HEK293 (cell line): ENCODE data around the gene KREMEN2.

Experiments
- CTCF ChIP-seq: fragments of 450-650 bp; formaldehyde crosslinking; IDR thresholded peaks from 2 replicates; pipeline ENCODE4 v1.5.1; 2016; ENCODE audit warnings: missing biosample characterization, missing genetic modification characterization
- IKZF3 ChIP-seq: fragments of 450-650 bp; IDR thresholded peaks from 2 replicates; pipeline ENCODE4 v1.5.0; 2018; ENCODE audit warnings: missing biosample characterization, mild to moderate bottlenecking, missing genetic modification characterization, moderate library complexity
- MEIS1 ChIP-seq: sonication (generic); formaldehyde crosslinking; IDR thresholded peaks from 2 replicates; pipeline ENCODE4 v1.8.1; 2022; ENCODE audit warnings: missing genetic modification reagents, mild to moderate bottlenecking, borderline replicate concordance
- PATZ1 ChIP-seq: fragments of 450-650 bp; formaldehyde crosslinking; IDR thresholded peaks from 2 replicates; pipeline ENCODE4 v1.5.1; 2016; ENCODE audit warnings: missing biosample characterization, missing genetic modification characterization
- SP7 ChIP-seq: fragments of 450-650 bp; formaldehyde crosslinking; IDR thresholded peaks from 2 replicates; pipeline ENCODE4 v1.5.1; 2016; ENCODE audit warnings: missing biosample characterization, missing genetic modification characterization
- ZBTB21 ChIP-seq: fragments of 450-650 bp; formaldehyde crosslinking; IDR thresholded peaks from 2 replicates; pipeline ENCODE4 v1.5.1; 2017; ENCODE audit warnings: missing biosample characterization, missing genetic modification characterization
- ZBTB26 ChIP-seq: fragments of 450-650 bp; formaldehyde crosslinking; optimal IDR thresholded peaks from 2 replicates; pipeline ENCODE3; 2016; ENCODE audit warnings: missing biosample characterization, mild to moderate bottlenecking, missing genetic modification characterization
- ZEB2 ChIP-seq: fragments of 450-650 bp; formaldehyde crosslinking; IDR thresholded peaks from 2 replicates; pipeline ENCODE4 v1.5.1; 2016; ENCODE audit warnings: missing biosample characterization, missing genetic modification characterization
- ZNF148 ChIP-seq: fragments of 450-650 bp; formaldehyde crosslinking; IDR thresholded peaks from 2 replicates; pipeline ENCODE4 v1.5.0; 2017; ENCODE audit warnings: missing biosample characterization, missing genetic modification characterization, borderline replicate concordance
- ZNF169 ChIP-seq: fragments of 450-650 bp; formaldehyde crosslinking; IDR thresholded peaks from 2 replicates; pipeline ENCODE4 v1.5.1; 2016; ENCODE audit warnings: missing biosample characterization, missing genetic modification characterization
- ZNF174 ChIP-seq: fragments of 450-650 bp; formaldehyde crosslinking; IDR thresholded peaks from 2 replicates; pipeline ENCODE4 v1.5.0; 2017; ENCODE audit warnings: missing biosample characterization, mild to moderate bottlenecking, missing genetic modification characterization
- ZNF184 ChIP-seq: fragments of 450-650 bp; IDR thresholded peaks from 2 replicates; pipeline ENCODE4 v1.5.1; 2018; ENCODE audit warnings: missing biosample characterization, mild to moderate bottlenecking, missing genetic modification characterization
- ZNF221 ChIP-seq: fragments of 450-650 bp; formaldehyde crosslinking; IDR thresholded peaks from 2 replicates; pipeline ENCODE4 v1.5.1; 2017; ENCODE audit warnings: missing biosample characterization, missing genetic modification characterization, borderline replicate concordance
- ZNF223 ChIP-seq: fragments of 450-650 bp; formaldehyde crosslinking; IDR thresholded peaks from 2 replicates; pipeline ENCODE4 v1.5.1; 2016; ENCODE audit warnings: missing biosample characterization, missing genetic modification characterization
- ZNF423 ChIP-seq: fragments of 450-650 bp; formaldehyde crosslinking; IDR thresholded peaks from 2 replicates; pipeline ENCODE4 v1.5.1; 2016; ENCODE audit warnings: missing biosample characterization, missing genetic modification characterization
- ZNF48 ChIP-seq: fragments of 450-650 bp; formaldehyde crosslinking; IDR thresholded peaks from 2 replicates; pipeline ENCODE4 v1.5.1; 2016; ENCODE audit warnings: missing biosample characterization, missing genetic modification characterization
- ZNF558 ChIP-seq: fragments of 450-650 bp; formaldehyde crosslinking; IDR thresholded peaks from 2 replicates; pipeline ENCODE4 v1.5.1; 2016; ENCODE audit warnings: missing biosample characterization, missing genetic modification characterization
- ZNF596 ChIP-seq: fragments of 450-650 bp; IDR thresholded peaks from 2 replicates; pipeline ENCODE4 v1.5.0; 2018; ENCODE audit warnings: missing biosample characterization, mild to moderate bottlenecking, missing genetic modification characterization, moderate library complexity
- ZNF629 ChIP-seq: fragments of 450-650 bp; formaldehyde crosslinking; IDR thresholded peaks from 2 replicates; pipeline ENCODE4 v1.5.1; 2017; ENCODE audit warnings: missing biosample characterization, missing genetic modification characterization
- ZNF654 ChIP-seq: fragments of 450-650 bp; formaldehyde crosslinking; IDR thresholded peaks from 2 replicates; pipeline ENCODE4 v1.5.1; 2016; ENCODE audit warnings: low read depth, missing biosample characterization, missing genetic modification characterization
- ZNF776 ChIP-seq: fragments of 450-650 bp; formaldehyde crosslinking; IDR thresholded peaks from 2 replicates; pipeline ENCODE4 v1.5.0; 2017; ENCODE audit warnings: missing biosample characterization, missing genetic modification characterization, borderline replicate concordance
- TF ChIP-seq, protein P1 (sequence below): fragments of 450-650 bp; formaldehyde crosslinking; IDR thresholded peaks from 2 replicates; pipeline ENCODE4 v1.5.1; 2016; ENCODE audit warnings: missing biosample characterization, missing genetic modification characterization
- TF ChIP-seq, protein P2 (sequence below): fragments of 450-650 bp; formaldehyde crosslinking; IDR thresholded peaks from 2 replicates; pipeline ENCODE4 v1.5.1; 2016; ENCODE audit warnings: missing biosample characterization, missing genetic modification characterization
- TF ChIP-seq, protein P3 (sequence below): fragments of 450-650 bp; formaldehyde crosslinking; IDR thresholded peaks from 2 replicates; pipeline ENCODE4 v1.5.1; 2017; ENCODE audit warnings: missing biosample characterization, missing genetic modification characterization

Gene KREMEN2

GRCh38 chr16:3003582-3004270 lies 39.7 kb downstream of the KREMEN2 start (continued):
- TF ChIP-seq ZNF148 (tag by site-specific recombination) (no peak), ZNF596 (tag by site-specific recombination) (no peak), ZNF558 (tag by site-specific recombination) (peak; percentile 91), IKZF3 (tag by site-specific recombination) (no peak), ZNF221 (tag by site-specific recombination) (no peak), MEIS1 (CRISPR knock-in tag) (no peak), CTCF (tag by site-specific recombination) (peak; percentile 96), ZBTB26 (tag by site-specific recombination) (peak; percentile 72), ZNF174 (tag by site-specific recombination) (no peak), ZNF629 (no peak), ZEB2 (peak; percentile 27; the same call in 1 of the 2 replicates), ZNF423 (no peak), ZNF776 (tag by site-specific recombination) (no peak), ZBTB21 (no peak), SP7 (tag by site-specific recombination) (0 out of 2 replicates have a peak, but pooled peaks have one; percentile 37), ZNF654 (tag by site-specific recombination) (peak; percentile 71), ZNF169 (no peak), ZNF184 (tag by site-specific recombination) (no peak), PATZ1 (peak; percentile 50; the same call in 1 of the 2 replicates), ZNF48 (tag by site-specific recombination) (no peak), ZNF223 (tag by site-specific recombination) (no peak)
- TF ChIP-seq, protein P1, sequence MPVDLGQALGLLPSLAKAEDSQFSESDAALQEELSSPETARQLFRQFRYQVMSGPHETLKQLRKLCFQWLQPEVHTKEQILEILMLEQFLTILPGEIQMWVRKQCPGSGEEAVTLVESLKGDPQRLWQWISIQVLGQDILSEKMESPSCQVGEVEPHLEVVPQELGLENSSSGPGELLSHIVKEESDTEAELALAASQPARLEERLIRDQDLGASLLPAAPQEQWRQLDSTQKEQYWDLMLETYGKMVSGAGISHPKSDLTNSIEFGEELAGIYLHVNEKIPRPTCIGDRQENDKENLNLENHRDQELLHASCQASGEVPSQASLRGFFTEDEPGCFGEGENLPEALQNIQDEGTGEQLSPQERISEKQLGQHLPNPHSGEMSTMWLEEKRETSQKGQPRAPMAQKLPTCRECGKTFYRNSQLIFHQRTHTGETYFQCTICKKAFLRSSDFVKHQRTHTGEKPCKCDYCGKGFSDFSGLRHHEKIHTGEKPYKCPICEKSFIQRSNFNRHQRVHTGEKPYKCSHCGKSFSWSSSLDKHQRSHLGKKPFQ (tag by site-specific recombination) = no peak
- TF ChIP-seq, protein P2, sequence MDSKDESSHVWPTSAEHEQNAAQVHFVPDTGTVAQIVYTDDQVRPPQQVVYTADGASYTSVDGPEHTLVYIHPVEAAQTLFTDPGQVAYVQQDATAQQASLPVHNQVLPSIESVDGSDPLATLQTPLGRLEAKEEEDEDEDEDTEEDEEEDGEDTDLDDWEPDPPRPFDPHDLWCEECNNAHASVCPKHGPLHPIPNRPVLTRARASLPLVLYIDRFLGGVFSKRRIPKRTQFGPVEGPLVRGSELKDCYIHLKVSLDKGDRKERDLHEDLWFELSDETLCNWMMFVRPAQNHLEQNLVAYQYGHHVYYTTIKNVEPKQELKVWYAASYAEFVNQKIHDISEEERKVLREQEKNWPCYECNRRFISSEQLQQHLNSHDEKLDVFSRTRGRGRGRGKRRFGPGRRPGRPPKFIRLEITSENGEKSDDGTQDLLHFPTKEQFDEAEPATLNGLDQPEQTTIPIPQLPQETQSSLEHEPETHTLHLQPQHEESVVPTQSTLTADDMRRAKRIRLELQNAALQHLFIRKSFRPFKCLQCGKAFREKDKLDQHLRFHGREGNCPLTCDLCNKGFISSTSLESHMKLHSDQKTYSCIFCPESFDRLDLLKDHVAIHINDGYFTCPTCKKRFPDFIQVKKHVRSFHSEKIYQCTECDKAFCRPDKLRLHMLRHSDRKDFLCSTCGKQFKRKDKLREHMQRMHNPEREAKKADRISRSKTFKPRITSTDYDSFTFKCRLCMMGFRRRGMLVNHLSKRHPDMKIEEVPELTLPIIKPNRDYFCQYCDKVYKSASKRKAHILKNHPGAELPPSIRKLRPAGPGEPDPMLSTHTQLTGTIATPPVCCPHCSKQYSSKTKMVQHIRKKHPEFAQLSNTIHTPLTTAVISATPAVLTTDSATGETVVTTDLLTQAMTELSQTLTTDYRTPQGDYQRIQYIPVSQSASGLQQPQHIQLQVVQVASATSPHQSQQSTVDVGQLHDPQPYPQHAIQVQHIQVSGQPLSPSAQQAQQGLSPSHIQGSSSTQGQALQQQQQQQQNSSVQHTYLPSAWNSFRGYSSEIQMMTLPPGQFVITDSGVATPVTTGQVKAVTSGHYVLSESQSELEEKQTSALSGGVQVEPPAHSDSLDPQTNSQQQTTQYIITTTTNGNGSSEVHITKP = no peak
- TF ChIP-seq, protein P3, sequence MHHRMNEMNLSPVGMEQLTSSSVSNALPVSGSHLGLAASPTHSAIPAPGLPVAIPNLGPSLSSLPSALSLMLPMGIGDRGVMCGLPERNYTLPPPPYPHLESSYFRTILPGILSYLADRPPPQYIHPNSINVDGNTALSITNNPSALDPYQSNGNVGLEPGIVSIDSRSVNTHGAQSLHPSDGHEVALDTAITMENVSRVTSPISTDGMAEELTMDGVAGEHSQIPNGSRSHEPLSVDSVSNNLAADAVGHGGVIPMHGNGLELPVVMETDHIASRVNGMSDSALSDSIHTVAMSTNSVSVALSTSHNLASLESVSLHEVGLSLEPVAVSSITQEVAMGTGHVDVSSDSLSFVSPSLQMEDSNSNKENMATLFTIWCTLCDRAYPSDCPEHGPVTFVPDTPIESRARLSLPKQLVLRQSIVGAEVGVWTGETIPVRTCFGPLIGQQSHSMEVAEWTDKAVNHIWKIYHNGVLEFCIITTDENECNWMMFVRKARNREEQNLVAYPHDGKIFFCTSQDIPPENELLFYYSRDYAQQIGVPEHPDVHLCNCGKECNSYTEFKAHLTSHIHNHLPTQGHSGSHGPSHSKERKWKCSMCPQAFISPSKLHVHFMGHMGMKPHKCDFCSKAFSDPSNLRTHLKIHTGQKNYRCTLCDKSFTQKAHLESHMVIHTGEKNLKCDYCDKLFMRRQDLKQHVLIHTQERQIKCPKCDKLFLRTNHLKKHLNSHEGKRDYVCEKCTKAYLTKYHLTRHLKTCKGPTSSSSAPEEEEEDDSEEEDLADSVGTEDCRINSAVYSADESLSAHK = no peak
